ENCODE data around the gene CHCHD10.

The CHCHD10 gene

GRCh38 chr22:23767673-23768548, at the start of gene CHCHD10:
Gene CHCHD10 (minus strand): TSS chr22:23767972. CDS start chr22:23767874, 98 bp downstream.
- peak; percentile 79 for DNase-seq

- no peak for DNase-seq
Measured at GRCh38 chr22:23817146-23817545, 49.4 kb upstream of the CHCHD10 start.

GRCh38 chr22:23816156-23816976, 48.6 kb upstream of the CHCHD10 start:
- DNase-seq, result no peak

- no peak for DNase-seq
Measured at GRCh38 chr22:23815541-23816155, 47.9 kb upstream of the CHCHD10 start.

- DNase-seq, result no peak
Measured at GRCh38 chr22:23812378-23812777, 44.6 kb upstream of the CHCHD10 start.

- DNase-seq, result no peak
Measured at GRCh38 chr22:23806837-23807236, 39.1 kb upstream of the CHCHD10 start.

GRCh38 chr22:23804781-23805291, 37.1 kb upstream of the CHCHD10 start:
- DNase-seq, result no peak

GRCh38 chr22:23803001-23803819, 35.4 kb upstream of the CHCHD10 start:
- no peak for DNase-seq

- DNase-seq, result no peak
Measured at GRCh38 chr22:23801886-23802377, 34.2 kb upstream of the CHCHD10 start.

GRCh38 chr22:23801238-23801821, 33.6 kb upstream of the CHCHD10 start:
- DNase-seq, result no peak

GRCh38 chr22:23800297-23801237, 32.8 kb upstream of the CHCHD10 start:
- DNase-seq, result no peak

GRCh38 chr22:23796461-23796860, 28.7 kb upstream of the CHCHD10 start:
- no peak for DNase-seq

GRCh38 chr22:23793326-23793725, 25.6 kb upstream of the CHCHD10 start:
- DNase-seq, result no peak

- no peak for DNase-seq
Measured at GRCh38 chr22:23791738-23792645, 24.2 kb upstream of the CHCHD10 start.

- no peak for DNase-seq
Measured at GRCh38 chr22:23790819-23791737, 23.3 kb upstream of the CHCHD10 start.

- DNase-seq, result no peak
Measured at GRCh38 chr22:23789638-23790037, 21.9 kb upstream of the CHCHD10 start.

- no peak for DNase-seq
Measured at GRCh38 chr22:23789121-23789520, 21.3 kb upstream of the CHCHD10 start.

GRCh38 chr22:23787910-23788309, 20.1 kb upstream of the CHCHD10 start:
- DNase-seq, result no peak

Measured in stimulated activated CD4-positive, alpha-beta T cell treated with anti-CD3 and anti-CD28 coated beads, Interleukin-4, amount 100 ng/mL, for 24 hours (primary cell).